Measurements from ENCODE around the gene POLR3GL.

DNA sequence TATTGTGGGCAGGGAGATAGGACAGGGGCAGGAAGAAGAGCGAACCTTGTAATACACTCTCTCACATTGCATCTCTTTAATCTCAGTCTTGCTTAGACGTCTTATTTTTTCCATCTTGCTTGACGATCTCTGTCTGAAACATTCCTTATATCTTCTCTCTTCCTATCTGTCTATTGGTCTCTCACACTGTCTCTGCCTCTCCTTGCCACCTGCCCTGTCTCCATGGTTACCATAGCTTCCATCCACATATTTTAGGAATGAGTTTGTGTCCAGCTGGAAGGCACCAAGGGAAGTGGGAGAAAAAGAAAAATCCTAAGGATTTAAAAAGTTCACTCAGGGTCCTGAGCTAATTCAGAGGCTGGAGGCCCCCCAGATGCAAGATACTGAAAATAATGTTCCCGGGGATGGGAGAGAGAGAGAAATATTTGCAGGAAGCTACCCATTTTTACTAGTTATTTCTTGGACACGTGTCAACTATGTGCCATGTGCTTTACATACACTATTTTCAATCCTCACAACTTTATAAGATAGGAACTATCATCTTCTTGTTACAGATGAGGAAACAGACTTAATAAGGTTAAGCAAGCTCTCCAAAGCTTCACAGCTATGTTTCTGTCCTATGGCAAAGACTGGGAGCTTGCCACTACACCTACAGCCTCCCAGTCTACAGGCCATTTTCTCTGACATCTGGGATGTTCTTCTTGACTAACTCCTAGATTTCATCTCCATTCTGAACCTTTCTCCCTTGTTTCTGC is 1.0 kb upstream of the POLR3GL start:
- TF ChIP-seq POLR2A (IDR thresholded peaks at IDR 0.05; ENCODE audit: low read depth, low read length) (no peak), PAX5 (IDR thresholded peaks at IDR 0.05; ENCODE audit: insufficient read depth, low read length, severe bottlenecking) (no peak)

Measured in GM12891 (cell line).